Cardiac muscle cell (in vitro differentiated cells and primary cell): Measurements from ENCODE around the gene RPS29. TPM values are rescaled to one million over a fixed set of nuclear protein-coding genes. Genes with fewer than 3 reads are reported as not detected.

Source experiments
- DNase-seq, 2 donors: peaks; one replicate each; pipeline versions ENCODE4 v3.0.0 to v3.0.0-alpha.2; 2010 to 2017; ENCODE audit warnings: low read depth in 1 of 2, low spot score in 1 of 2
- H3K27ac ChIP-seq: fragments of 200-600 bp; sonication (generic); 2 replicates; pipeline ENCODE4 v1.5.1; 2016
- H3K27me3 ChIP-seq: fragments of 200-600 bp; sonication (generic); 2 replicates; pipeline ENCODE4 v1.6.0; 2016; ENCODE audit warnings: control low read depth
- H3K36me3 ChIP-seq: fragments of 200-600 bp; sonication (generic); 2 replicates; pipeline ENCODE4 v1.5.1; 2016; ENCODE audit warnings: control low read depth
- H3K4me1 ChIP-seq: fragments of 200-600 bp; sonication (generic); 2 replicates; pipeline ENCODE4 v1.8.1; 2017; ENCODE audit warnings: low read depth, mild to moderate bottlenecking, mixed run types
- H3K4me3 ChIP-seq: fragments of 200-600 bp; sonication (generic); 2 replicates; pipeline ENCODE4 v1.5.1; 2016; ENCODE audit warnings: mild to moderate bottlenecking
- H3K9me3 ChIP-seq: fragments of 200-600 bp; sonication (generic); 2 replicates; pipeline ENCODE4 v1.5.1; 2017; ENCODE audit warnings: low read depth, mild to moderate bottlenecking, control low read depth
- CTCF ChIP-seq: IDR thresholded peaks from 2 replicates; pipeline ENCODE4 v1.5.1; 2012; ENCODE audit warnings: low read depth, mild to moderate bottlenecking, low read length
- polyA plus RNA-seq: library from polyadenylated mRNA; unstranded; fragments of >200 nt; fragmentation: Nextera tagmentation; extraction: Ambion mirVana; gene quantifications from 2 replicates; pipeline ENCODE4 v1.2.1, GENCODE V29; 2016
- total RNA-seq: library from RNA; depleted of rRNA; stranded (reverse); fragments of >200 nt; gene quantifications from 2 replicates; pipeline ENCODE4 v1.2.3, GENCODE V29; 2016

Gene RPS29
- total and polyA plus RNA-seq, 2 experiments from 2014 or later = 498 to 1,089 TPM

- H3K4me1 ChIP-seq = peaks cover 5% of the 10 kb centered on the region
- H3K36me3 ChIP-seq = no peaks in the 10 kb centered on the region
- DNase-seq = no peak
- H3K27ac ChIP-seq = no peak overlapping the region
- no peak overlapping the region for H3K4me3 ChIP-seq
- no peaks in the 10 kb centered on the region for H3K9me3 ChIP-seq
- no peaks in the 10 kb centered on the region for H3K27me3 ChIP-seq
- TF ChIP-seq CTCF = no peak
These were observed 40.5 kb downstream of the RPS29 start for GRCh38 chr14:49545716-49546115.

- Histone ChIP-seq H3K4me1 (no peaks in the 10 kb centered on the region), H3K9me3 (no peaks in the 10 kb centered on the region), H3K36me3 (no peaks in the 10 kb centered on the region), H3K27ac (no peak overlapping the region), H3K4me3 (no peak overlapping the region), H3K27me3 (no peaks in the 10 kb centered on the region)
- no peak for TF ChIP-seq CTCF
- DNase-seq = no peak
These were observed 41.1 kb downstream of the RPS29 start for GRCh38 chr14:49545071-49545470.

- Histone ChIP-seq H3K4me3 (no peak overlapping the region), H3K27ac (no peak overlapping the region), H3K4me1 (no peaks in the 10 kb centered on the region), H3K27me3 (no peaks in the 10 kb centered on the region), H3K36me3 (no peaks in the 10 kb centered on the region), H3K9me3 (no peaks in the 10 kb centered on the region)
- DNase-seq = no peak
- TF ChIP-seq CTCF = no peak
These were observed 45.1 kb downstream of the RPS29 start for GRCh38 chr14:49541049-49541448.

- no peak for DNase-seq
- no peak for TF ChIP-seq CTCF
- Histone ChIP-seq H3K9me3 (no peaks in the 10 kb centered on the region), H3K36me3 (no peaks in the 10 kb centered on the region), H3K27me3 (no peaks in the 10 kb centered on the region), H3K4me1 (no peaks in the 10 kb centered on the region), H3K27ac (no peak overlapping the region), H3K4me3 (no peak overlapping the region)
These were observed 47.3 kb downstream of the RPS29 start for GRCh38 chr14:49538852-49539251.

Other genes with a start within 250 kb of the RPS29 start
- 10.0 and 11.2 TPM in 2 replicates for gene LRR1, start 12.6 kb upstream of the RPS29 start, total RNA-seq
- gene LRR1, start 12.6 kb upstream of the RPS29 start, polyA plus RNA-seq = 22.8 and 29.5 TPM in 2 replicates
- 165 and 197 TPM in 2 replicates for gene RPL36AL, start 34.2 kb upstream of the RPS29 start, total RNA-seq
- gene RPL36AL, start 34.2 kb upstream of the RPS29 start, polyA plus RNA-seq = 185 and 208 TPM in 2 replicates
- 45.3 and 48.5 TPM in 2 replicates for gene MGAT2, start 34.4 kb upstream of the RPS29 start, total RNA-seq
- gene MGAT2, start 34.4 kb upstream of the RPS29 start, polyA plus RNA-seq = 35.2 and 35.9 TPM in 2 replicates
- gene DNAAF2, start 48.9 kb upstream of the RPS29 start, total RNA-seq = 28.0 and 28.9 TPM in 2 replicates
- 26.0 and 34.9 TPM in 2 replicates for gene DNAAF2, start 48.9 kb upstream of the RPS29 start, polyA plus RNA-seq
- 2.8 and 4.5 TPM in 2 replicates for gene POLE2, start 101.8 kb upstream of the RPS29 start, total RNA-seq
- gene POLE2, start 101.8 kb upstream of the RPS29 start, polyA plus RNA-seq = 9.0 and 11.8 TPM in 2 replicates
- 0.85 and 2.6 TPM in 2 replicates for gene KLHDC1, start 106.7 kb upstream of the RPS29 start, total RNA-seq
- 4.0 and 4.1 TPM in 2 replicates for gene KLHDC1, start 106.7 kb upstream of the RPS29 start, polyA plus RNA-seq
- 83.7 and 94.5 TPM in 2 replicates for gene KLHDC2, start 181.8 kb upstream of the RPS29 start, total RNA-seq
- 192 and 236 TPM in 2 replicates for gene KLHDC2, start 181.8 kb upstream of the RPS29 start, polyA plus RNA-seq